NCI-H510A treated with DMSO at 0.1 percent for 48 hours (cell line): ENCODE data around the gene TNNC2.

Experiments
- DNase-seq: peaks from one replicate; lab custom pipeline; 2025; lab: John Stamatoyannopoulos, UW

Gene TNNC2

DNA sequence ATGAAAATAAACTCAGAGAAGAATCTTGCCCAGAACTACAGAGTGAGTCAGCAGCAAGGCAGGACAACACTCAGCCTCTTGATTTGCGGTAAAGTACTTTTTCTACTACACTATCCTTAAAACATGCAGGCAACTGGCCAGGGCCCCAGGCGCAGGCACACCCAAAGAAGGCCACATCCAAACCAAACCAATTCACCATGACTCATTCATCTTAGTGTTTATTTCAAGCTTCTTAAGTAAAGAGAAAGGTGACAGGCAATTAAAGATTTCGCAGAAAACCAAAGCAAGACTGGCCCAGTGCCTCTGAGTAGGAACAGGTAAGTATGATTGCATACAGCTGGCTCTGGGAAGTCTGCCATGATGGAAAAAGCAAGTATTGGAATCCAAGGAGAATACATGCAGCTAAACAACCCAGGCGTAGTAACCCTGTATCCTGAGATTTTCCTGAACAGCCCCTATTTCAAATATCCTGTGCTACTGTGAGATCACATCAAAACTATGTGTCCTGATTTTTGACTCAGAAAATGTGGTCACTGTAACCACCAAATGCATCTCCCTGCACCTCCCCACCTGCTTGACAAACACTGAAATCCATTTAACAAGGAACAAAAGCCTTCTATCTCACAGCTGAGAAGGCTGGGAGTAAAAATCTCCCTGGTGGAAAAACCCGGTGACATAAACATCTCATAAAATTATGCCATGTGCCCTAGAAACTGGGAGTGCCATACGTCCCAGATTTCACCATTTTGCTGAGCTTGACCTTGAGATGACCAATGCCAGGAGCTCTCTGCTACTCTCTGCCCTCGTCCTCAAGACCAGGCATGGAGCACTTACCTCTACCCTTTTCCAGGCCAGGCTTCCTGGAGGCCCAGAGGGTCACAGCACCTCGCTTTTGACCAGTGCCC, 47.8 kb downstream of the TNNC2 start:
- DNase-seq, result no peak

GRCh38 chr20:45776931-45777330, 50.2 kb downstream of the TNNC2 start:
- no peak for DNase-seq

GRCh38 chr20:45775411-45775810, 51.7 kb downstream of the TNNC2 start:
- no peak for DNase-seq

- no peak for DNase-seq
These were observed 52.2 kb downstream of the TNNC2 start for GRCh38 chr20:45774945-45775344.
